ENCODE data around the gene IFNE.

- TF ChIP-seq EZH2 (IDR thresholded peaks at IDR 0.05; ENCODE audit: low read depth) (no peak), CTCF (conservative IDR thresholded peaks at IDR 0.05) (no peak)
These were observed 45.5 kb upstream of the IFNE start for GRCh38 chr9:21527579-21527978.

Data from PC-9 (cell line).